A549 (cell line): ENCODE results near the gene ALDH1L1.

Experiments
- CTCF ChIP-seq: fragments of >200 bp; sonication (Bioruptor Twin); formaldehyde crosslinking; IDR thresholded peaks from 3 replicates; pipeline ENCODE4 v1.5.1; 2016
- EP300 ChIP-seq, 2 experiments: fragments of >200 bp; sonication (Bioruptor Twin); formaldehyde crosslinking; IDR thresholded peaks; 2 replicates in 1 of 2; 3 replicates in 1 of 2; pipeline ENCODE4 v1.6.1; 2016 to 2017
- HDAC2 ChIP-seq: fragments of 200-600 bp; sonication (generic); IDR thresholded peaks from 2 replicates; pipeline ENCODE4 v1.6.1; 2016
- PHF8 ChIP-seq: fragments of 200-600 bp; sonication (generic); IDR thresholded peaks from 2 replicates; pipeline ENCODE4 v1.6.1; 2016; ENCODE audit warnings: low read depth, mild to moderate bottlenecking, antibody characterized with exemption, moderate library complexity, borderline replicate concordance
- POLR2A ChIP-seq: IDR thresholded peaks from 2 replicates; pipeline ENCODE4 v1.6.1; 2012; ENCODE audit warnings: mild to moderate bottlenecking, low read length
- USF2 ChIP-seq: fragments of 450-650 bp; IDR thresholded peaks from 2 replicates; pipeline ENCODE4 v1.6.1; 2014; ENCODE audit warnings: antibody characterized with exemption

GRCh38 chr3:126081618-126082361 lies 98.6 kb downstream of the ALDH1L1 start:
- no peak for TF ChIP-seq CTCF
- no peak for TF ChIP-seq POLR2A
- TF ChIP-seq USF2 = no peak
- TF ChIP-seq EP300 (IDR thresholded peaks at IDR 0.05) = no peak
- no peak for TF ChIP-seq HDAC2
- TF ChIP-seq PHF8 = no peak
